LNCaP clone FGC (cell line): ENCODE results near the gene NT5C1B.

Source experiments
- DNase-seq: peaks from one replicate; pipeline ENCODE4 v3.0.0-alpha.2; 2011; ENCODE audit warnings: low read depth
- H3K4me3 ChIP-seq: 2 replicates; pipeline ENCODE4 v1.5.1; 2011; ENCODE audit warnings: mild to moderate bottlenecking, low read depth, low read length, control low read depth
- CTCF ChIP-seq: IDR thresholded peaks from 2 replicates; pipeline ENCODE4 v1.5.1; 2012; ENCODE audit warnings: mild to moderate bottlenecking; ENCODE audit not compliant: control insufficient read depth, insufficient read depth; ENCODE audit errors: extremely low read depth

Gene NT5C1B

GRCh38 chr2:18548621-18549020 is 40.7 kb downstream of the NT5C1B start:
- H3K4me3 ChIP-seq = no peak overlapping the region
- no peak for DNase-seq
- TF ChIP-seq CTCF = no peak

GRCh38 chr2:18546567-18546966 is 42.8 kb downstream of the NT5C1B start:
- no peak overlapping the region for H3K4me3 ChIP-seq
- DNase-seq = no peak
- no peak for TF ChIP-seq CTCF

GRCh38 chr2:18545384-18545783 is 44.0 kb downstream of the NT5C1B start:
- DNase-seq = no peak
- TF ChIP-seq CTCF = no peak
- H3K4me3 ChIP-seq = no peak overlapping the region

GRCh38 chr2:18544171-18544570 is 45.2 kb downstream of the NT5C1B start:
- no peak for TF ChIP-seq CTCF
- no peak overlapping the region for H3K4me3 ChIP-seq
- no peak for DNase-seq

- TF ChIP-seq CTCF = no peak
- H3K4me3 ChIP-seq = no peak overlapping the region
- DNase-seq = no peak
These were observed 48.5 kb downstream of the NT5C1B start for GRCh38 chr2:18540872-18541271.

- no peak for TF ChIP-seq CTCF
- H3K4me3 ChIP-seq = no peak overlapping the region
These were observed 52.7 kb downstream of the NT5C1B start for GRCh38 chr2:18536697-18537096.

GRCh38 chr2:18536100-18536499 is 53.3 kb downstream of the NT5C1B start:
- DNase-seq = no peak
- no peak for TF ChIP-seq CTCF

More at GRCh38 chr2:18536697-18537096, 52.7 kb downstream of the NT5C1B start:
- no peak for DNase-seq

More at GRCh38 chr2:18536100-18536499, 53.3 kb downstream of the NT5C1B start:
- H3K4me3 ChIP-seq = no peak overlapping the region
